NCI-H146 treated with DMSO at 0.1 percent for 48 hours (cell line): ENCODE results near the gene MRI1.
"Not testable (repeated sequence)": the region's sequence is repeated elsewhere in the genome, so short reads cannot be mapped to it uniquely, and the experiment has no call there.

Source experiments
- DNase-seq: peaks from one replicate; lab custom pipeline; 2025; ENCODE audit not compliant: unreplicated experiment; lab: John Stamatoyannopoulos, UW

Gene MRI1

DNA sequence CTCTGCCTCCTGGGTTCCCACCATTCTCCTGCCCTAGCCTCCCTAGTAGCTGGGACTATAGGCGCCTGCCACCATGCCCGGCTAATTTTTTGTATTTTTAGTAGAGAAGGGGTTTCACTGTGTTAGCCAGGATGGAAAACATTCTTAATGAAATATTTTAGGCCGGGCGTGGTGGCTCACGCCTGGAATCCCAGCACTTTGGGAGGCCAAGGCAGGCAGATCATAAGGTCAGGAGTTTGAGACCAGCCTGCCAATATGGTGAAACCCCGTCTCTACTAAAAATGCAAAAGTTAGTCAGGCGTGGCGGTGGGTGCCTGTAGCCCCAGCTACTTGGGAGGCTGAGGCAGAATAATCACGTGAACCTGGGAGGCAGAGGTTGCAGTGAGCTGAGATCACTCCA, 29.0 kb downstream of the MRI1 start:
- DNase-seq = not testable (repeated sequence)

DNA sequence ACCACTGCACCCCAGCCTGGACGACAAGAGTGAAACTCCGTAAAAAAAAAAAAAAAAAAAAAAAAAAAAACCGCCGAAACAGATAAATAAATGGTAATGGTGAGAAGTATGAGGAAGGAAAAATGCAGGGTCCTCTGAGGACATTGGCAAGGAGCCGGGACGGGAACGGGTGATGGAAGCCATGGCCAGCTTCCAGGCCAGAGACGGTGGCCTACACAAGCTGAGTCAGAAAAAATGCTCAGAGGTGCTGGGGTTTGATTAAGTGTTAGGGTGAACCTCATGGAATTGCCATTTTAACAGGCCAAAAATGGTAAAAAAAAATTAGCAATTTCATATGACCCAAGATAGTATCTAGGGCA, 30.1 kb downstream of the MRI1 start:
- no peak for DNase-seq

- DNase-seq = peak; percentile 99
Measured at GRCh38 chr19:13794757-13795589, 30.7 kb downstream of the MRI1 start, which contains the start of gene ZSWIM4. ZSWIM4 (plus strand) TSS chr19:13795443; CDS start chr19:13795649, 206 bp downstream.

DNA sequence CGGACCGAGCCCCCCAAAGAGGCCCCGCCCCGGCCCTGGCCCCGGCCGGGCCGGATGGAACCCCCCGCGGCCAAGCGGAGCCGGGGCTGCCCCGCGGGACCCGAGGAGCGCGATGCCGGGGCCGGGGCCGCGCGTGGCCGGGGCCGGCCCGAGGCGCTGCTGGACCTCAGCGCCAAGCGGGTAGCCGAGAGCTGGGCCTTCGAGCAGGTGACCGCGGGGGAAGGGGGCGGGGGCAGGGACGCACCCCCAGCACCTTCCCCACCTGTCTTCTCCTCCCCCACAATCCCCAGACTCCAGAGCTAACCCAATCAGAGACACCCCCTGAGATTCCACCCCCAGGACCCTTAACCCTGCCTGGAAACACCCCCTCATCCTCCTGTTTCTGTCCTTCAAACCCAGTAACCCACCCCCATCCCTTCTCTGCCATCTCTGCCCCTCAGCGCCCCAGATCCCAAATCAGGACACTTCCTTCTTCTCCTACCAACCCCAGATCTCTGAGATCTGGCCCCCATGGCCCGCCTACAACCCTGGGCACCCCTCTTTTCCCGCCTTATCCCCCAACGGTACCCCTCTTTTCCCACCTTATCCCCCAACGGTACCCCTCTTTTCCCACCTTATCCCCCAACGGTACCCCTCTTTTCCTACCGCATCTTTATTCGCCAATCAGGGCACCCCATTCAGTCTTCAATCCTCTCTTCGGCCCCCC, 31.4 kb downstream of the MRI1 start:
- DNase-seq = no peak

- no peak for DNase-seq
Measured at GRCh38 chr19:13796301-13797057, 32.2 kb downstream of the MRI1 start.

DNA sequence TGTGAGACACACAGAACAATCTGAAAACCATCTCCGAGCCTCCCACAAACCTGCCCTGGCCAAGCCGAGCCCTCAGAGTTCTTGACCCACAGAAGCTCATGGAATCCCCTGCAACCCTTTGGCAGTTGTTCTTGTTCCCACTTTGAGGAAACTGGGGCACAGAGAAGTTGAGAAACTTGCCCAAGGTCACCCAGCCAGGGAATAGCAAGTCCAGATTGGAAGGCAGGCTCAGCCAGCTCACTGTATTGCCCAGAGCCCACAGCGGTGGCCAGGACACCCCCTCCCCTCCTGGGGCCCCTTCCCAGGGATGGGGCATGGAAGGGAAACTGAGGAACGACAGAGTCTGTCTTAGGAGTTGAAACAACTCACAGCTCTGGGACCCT, 32.7 kb downstream of the MRI1 start:
- DNase-seq = no peak

- DNase-seq = no peak
Measured at GRCh38 chr19:13797870-13798269, 33.5 kb downstream of the MRI1 start.

- no peak for DNase-seq
Measured at GRCh38 chr19:13799669-13800068, 35.3 kb downstream of the MRI1 start.

DNA sequence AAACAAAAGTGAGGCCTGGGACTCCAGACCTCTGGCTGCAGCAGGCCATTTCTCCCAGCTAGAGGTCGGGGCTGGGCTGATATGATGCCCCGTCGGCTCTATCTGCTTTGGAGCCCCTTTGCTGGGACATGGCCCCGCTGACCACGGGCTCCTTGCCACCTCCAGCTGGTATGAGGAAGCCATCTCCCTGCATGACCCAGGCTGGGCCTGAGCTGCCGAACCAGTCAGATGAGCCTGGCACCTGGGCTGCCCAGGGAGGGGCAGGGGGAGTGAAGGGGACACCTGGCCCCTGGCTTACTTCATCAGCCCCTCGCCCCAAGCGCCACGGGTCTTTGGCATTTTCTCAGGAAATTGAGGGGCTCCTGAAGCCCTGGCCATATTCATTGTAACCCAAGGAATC, 38.7 kb downstream of the MRI1 start:
- no peak for DNase-seq

DNA sequence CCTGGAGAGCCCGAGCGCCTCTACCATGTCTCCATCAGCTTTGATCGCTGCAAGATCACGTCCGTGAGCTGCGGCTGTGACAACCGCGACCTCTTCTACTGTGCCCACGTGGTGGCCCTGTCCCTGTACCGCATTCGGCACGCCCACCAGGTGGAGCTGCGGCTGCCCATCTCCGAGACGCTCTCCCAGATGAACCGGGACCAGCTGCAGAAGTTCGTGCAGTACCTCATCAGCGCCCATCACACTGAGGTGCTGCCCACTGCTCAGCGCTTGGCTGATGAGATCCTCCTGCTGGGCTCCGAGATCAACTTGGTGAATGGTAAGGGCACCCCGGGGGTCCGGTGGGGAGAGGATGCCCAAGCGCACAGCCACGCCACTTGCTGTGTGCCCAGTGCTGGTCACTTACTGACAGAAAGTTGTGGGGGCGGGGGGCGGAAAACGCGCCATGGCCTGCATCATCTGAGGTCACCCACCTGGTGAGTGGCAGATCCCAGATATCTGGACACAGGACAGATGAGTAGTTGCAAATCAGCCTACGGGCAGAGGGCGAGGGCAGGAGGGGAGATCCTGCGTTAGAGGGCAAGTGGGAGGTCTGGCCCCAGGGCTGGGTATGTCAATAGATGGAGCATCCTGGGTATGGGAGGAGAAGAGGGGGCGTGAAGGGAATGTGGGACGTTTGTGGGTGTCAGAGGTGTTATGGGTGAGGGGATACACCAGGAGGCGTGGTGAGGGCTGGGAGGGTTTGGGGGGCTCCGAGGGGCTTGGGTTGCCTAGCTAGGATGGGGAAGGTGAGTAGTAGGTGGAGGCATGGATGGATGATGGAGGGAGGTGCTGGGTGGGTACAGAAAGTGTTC, 40.7 kb downstream of the MRI1 start:
- DNase-seq = no peak

DNA sequence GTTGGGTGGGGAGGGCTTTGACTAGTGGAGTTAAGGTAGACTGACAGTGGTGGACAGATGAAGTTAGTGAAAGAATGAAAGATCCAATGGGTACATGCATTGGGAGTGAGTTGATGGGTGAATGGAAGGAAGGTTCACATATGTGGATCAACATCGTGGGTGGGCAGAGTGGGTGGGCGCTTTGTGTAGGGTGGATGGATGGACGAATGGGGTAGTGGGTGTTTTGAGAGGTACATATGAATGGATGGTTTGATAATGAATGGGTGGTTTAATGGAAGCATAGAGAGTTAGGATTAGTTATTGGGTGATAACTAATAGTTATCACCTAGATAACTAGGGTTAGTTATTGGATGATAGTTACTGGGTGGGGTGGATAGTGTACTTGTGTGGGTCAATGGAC, 42.4 kb downstream of the MRI1 start:
- DNase-seq = no peak

DNA sequence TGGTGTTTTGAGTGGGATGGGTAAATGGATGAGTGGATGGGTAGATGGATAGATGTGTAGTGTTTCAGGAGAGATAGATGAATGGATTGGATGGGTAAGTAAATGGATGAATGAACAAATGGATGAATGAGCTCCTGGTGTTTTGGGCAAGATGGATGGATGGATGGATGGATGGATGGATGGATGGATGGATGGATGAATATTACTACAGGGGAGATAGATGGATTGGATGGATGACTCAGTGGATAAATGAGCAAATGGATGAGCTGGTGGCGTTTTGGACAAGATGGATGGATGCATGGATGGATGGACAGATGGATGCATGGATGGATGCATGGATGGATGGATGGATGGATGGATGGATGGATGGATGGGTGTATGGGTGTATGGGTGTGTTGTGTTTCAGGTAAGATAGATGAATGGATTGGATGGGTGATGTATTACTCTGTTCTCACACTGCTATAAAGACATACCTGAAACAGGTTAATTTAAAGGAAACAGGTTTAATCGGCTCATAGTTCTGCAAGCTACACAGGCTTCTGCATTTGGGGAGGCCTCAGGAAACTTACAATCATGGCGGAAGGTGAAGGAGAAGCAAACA, 43.2 kb downstream of the MRI1 start:
- DNase-seq = no peak

DNA sequence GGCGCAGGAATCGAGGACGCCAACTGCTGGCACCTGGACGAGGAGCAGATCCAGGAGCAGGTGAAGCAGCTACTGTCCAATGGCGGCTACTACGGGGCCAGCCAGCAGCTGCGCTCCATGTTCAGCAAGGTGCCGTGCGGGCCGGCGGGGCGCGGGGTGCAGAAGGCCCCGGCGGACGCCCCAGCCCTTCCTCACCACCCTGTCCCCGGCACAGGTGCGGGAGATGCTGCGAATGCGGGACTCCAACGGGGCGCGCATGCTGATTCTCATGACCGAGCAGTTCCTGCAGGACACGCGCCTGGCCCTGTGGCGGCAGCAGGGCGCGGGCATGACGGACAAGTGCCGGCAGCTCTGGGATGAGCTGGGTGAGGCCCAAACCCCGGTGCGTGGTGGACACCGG, 44.5 kb downstream of the MRI1 start:
- no peak for DNase-seq

DNA sequence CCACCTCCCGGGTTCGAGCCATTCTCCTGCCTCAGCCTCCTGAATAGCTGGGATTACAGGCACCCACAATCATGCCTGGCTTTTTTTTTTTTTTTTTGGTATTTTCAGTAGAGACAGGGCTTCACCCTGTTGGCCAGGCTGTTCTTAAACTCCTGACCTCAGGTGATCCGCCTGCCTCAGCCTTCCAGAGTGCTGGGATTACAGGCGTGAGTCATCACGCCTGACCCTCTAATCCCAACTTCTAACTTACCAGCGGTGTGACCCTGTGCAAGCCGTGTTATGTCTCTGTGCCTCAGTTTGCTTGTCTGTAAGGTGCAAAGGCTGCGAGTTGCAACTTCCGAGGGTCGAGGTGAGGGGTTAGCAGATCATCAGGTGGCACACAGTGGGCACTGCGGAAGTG, 48.2 kb downstream of the MRI1 start:
- DNase-seq = no peak

GRCh38 chr19:13813147-13813546, 48.8 kb downstream of the MRI1 start:
- no peak for DNase-seq

DNA sequence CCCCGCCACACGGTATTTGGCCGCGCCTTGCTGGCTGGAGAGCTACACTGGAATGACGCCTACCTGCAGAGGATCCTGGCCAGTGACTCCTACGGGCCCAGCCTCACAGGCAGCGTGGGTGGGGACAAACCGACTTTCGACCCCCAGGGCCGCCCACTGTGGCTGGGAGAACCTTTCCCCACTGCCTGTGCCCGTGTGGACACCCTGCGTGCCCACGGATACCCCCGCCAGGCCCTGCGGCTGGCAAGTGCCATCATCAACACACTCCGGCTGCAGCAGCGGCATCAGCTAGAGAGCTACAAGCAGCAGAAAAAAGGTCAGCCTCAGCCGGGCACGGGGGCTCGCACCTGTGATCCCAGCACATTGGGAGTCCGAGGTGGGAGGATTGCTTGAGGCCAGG, 50.2 kb downstream of the MRI1 start:
- DNase-seq = no peak

DNA sequence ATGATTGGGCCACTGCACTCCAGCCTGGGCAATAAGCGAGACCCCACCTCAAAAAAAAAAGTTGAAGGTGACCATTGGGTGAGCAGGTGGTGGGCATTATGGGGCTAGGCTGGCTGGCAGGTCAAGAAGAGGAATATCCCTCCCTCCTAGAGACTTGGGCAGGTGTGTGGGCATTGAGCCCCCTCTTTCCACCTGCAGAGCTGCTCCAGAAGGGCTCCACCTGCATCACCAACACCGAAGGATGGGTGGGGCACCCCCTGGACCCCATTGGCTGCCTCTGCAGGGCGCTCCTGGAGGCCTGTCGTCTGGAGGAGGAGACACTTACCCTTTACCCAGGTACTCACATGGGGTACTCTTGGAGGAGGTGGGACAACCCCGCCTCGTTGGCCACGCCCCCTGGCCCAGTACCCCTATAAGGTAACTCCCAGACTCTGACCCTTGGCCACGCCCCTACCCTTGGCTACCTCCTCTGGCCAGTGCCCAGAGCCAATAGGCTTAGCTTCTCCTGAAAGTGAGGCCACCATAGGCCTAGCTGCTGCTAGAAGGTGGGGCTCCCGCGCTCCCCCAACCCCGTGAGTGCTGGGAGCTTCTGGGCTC, 52.8 kb downstream of the MRI1 start:
- DNase-seq = peak; percentile 88

GRCh38 chr19:13817615-13818371, 53.5 kb downstream of the MRI1 start:
- peak; percentile 100 for DNase-seq

DNA sequence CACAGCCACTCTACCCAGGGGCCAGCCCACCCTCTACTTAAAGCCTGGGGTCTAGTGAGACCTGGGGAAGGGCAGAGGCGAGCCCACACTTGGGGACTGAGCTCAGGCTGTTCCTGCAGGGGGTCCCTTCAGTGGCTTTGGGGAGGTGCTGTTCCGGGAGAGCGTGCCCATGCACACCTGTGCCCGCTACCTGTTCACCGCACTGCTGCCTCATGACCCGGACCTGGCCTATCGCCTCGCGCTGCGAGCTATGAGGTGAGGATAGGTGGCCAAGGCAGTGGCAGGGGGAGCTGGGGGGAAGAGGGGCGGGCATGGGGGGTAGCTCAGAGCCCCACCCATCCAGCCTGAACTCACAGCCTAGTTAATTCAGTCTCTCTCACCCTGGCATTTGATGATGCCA, 54.9 kb downstream of the MRI1 start:
- DNase-seq = no peak
